ENCODE data around the gene CLDN6. TPM values are rescaled to one million over a fixed set of nuclear protein-coding genes. Genes with fewer than 3 reads are reported as not detected.

The CLDN6 gene
- total RNA-seq, 1 experiment from 2014 or later = 528 TPM

Other genes starting within 250 kb of the CLDN6 start
- 236 and 269 TPM in 2 replicates for gene ELOB, start 240.9 kb downstream of the CLDN6 start, total RNA-seq (2014; rRNA removed; shearing (Covaris generic))
- gene PRSS33, start 230.6 kb downstream of the CLDN6 start, total RNA-seq (2014; rRNA removed; shearing (Covaris generic)) = not detected in 2 replicates
- gene PRSS41, start 219.7 kb downstream of the CLDN6 start, total RNA-seq (2014; rRNA removed; shearing (Covaris generic)) = not detected in 2 replicates
- gene PRSS21, start 200.9 kb downstream of the CLDN6 start, total RNA-seq (2014; rRNA removed; shearing (Covaris generic)) = 0.42 and 1.5 TPM in 2 replicates
- not detected in 2 replicates for gene ZG16B, start 187.9 kb downstream of the CLDN6 start, total RNA-seq (2014; rRNA removed; shearing (Covaris generic))
- gene PRSS22, start 160.0 kb downstream of the CLDN6 start, total RNA-seq (2014; rRNA removed; shearing (Covaris generic)) = 0.80 and 0.85 TPM in 2 replicates
- 55.2 and 94.1 TPM in 2 replicates for gene FLYWCH2, start 135.0 kb downstream of the CLDN6 start, total RNA-seq (2014; rRNA removed; shearing (Covaris generic))
- gene FLYWCH1, start 106.3 kb downstream of the CLDN6 start, total RNA-seq (2014; rRNA removed; shearing (Covaris generic)) = 22.7 and 33.5 TPM in 2 replicates
- 17.6 and 20.9 TPM in 2 replicates for gene KREMEN2, start 53.9 kb downstream of the CLDN6 start, total RNA-seq (2014; rRNA removed; shearing (Covaris generic))
- 62.6 and 65.6 TPM in 2 replicates for gene PAQR4, start 48.8 kb downstream of the CLDN6 start, total RNA-seq (2014; rRNA removed; shearing (Covaris generic))
- gene PKMYT1, start 37.7 kb downstream of the CLDN6 start, total RNA-seq (2014; rRNA removed; shearing (Covaris generic)) = 85.4 and 94.0 TPM in 2 replicates
- gene CLDN9, start 5.3 kb downstream of the CLDN6 start, total RNA-seq (2014; rRNA removed; shearing (Covaris generic)) = 0.21 and 0.48 TPM in 2 replicates
- gene TNFRSF12A, start 2.2 kb upstream of the CLDN6 start, total RNA-seq (2014; rRNA removed; shearing (Covaris generic)) = 144 and 171 TPM in 2 replicates
- 114 and 156 TPM in 2 replicates for gene HCFC1R1, start 5.8 kb upstream of the CLDN6 start, total RNA-seq (2014; rRNA removed; shearing (Covaris generic))
- gene THOC6, start 5.9 kb upstream of the CLDN6 start, total RNA-seq (2014; rRNA removed; shearing (Covaris generic)) = 69.1 and 81.4 TPM in 2 replicates
- gene BICDL2, start 18.8 kb upstream of the CLDN6 start, total RNA-seq (2014; rRNA removed; shearing (Covaris generic)) = 0.69 and 2.0 TPM in 2 replicates
- 18.4 and 18.7 TPM in 2 replicates for gene MMP25, start 28.4 kb upstream of the CLDN6 start, total RNA-seq (2014; rRNA removed; shearing (Covaris generic))
- 7.9 and 9.9 TPM in 2 replicates for gene IL32, start 47.5 kb upstream of the CLDN6 start, total RNA-seq (2014; rRNA removed; shearing (Covaris generic))
- 217 and 238 TPM in 2 replicates for gene ZSCAN10, start 81.1 kb upstream of the CLDN6 start, total RNA-seq (2014; rRNA removed; shearing (Covaris generic))
- gene ZNF205, start 94.4 kb upstream of the CLDN6 start, total RNA-seq (2014; rRNA removed; shearing (Covaris generic)) = 40.2 and 41.2 TPM in 2 replicates
- gene ZNF213, start 116.8 kb upstream of the CLDN6 start, total RNA-seq (2014; rRNA removed; shearing (Covaris generic)) = 5.5 and 6.3 TPM in 2 replicates
- gene OR1F1, start 170.0 kb upstream of the CLDN6 start, total RNA-seq (2014; rRNA removed; shearing (Covaris generic)) = not detected in 2 replicates
- 9.1 and 13.1 TPM in 2 replicates for gene ZNF200, start 217.0 kb upstream of the CLDN6 start, total RNA-seq (2014; rRNA removed; shearing (Covaris generic))
- gene MEFV, start 238.4 kb upstream of the CLDN6 start, total RNA-seq (2014; rRNA removed; shearing (Covaris generic)) = 0.14 TPM in 1 of 2 replicates, not detected in the other